Inflammatory macrophage treated with lipopolysaccharide for 4 hours (primary cell): ENCODE results near the gene TARS1.

Experiments used
- DNase-seq: peaks from one replicate; pipeline ENCODE4 v3.0.0-alpha.2; 2020

The TARS1 gene

GRCh38 chr5:33440482-33441240, at the start of gene TARS1:
TSS of gene TARS1 (plus strand) at chr5:33440965. CDS start at chr5:33441087, 122 bp downstream.
- peak; percentile 100 for DNase-seq

GRCh38 chr5:33398501-33398900, 42.3 kb upstream of the TARS1 start:
- DNase-seq = no peak

GRCh38 chr5:33400675-33401074, 40.1 kb upstream of the TARS1 start:
- no peak for DNase-seq

DNA sequence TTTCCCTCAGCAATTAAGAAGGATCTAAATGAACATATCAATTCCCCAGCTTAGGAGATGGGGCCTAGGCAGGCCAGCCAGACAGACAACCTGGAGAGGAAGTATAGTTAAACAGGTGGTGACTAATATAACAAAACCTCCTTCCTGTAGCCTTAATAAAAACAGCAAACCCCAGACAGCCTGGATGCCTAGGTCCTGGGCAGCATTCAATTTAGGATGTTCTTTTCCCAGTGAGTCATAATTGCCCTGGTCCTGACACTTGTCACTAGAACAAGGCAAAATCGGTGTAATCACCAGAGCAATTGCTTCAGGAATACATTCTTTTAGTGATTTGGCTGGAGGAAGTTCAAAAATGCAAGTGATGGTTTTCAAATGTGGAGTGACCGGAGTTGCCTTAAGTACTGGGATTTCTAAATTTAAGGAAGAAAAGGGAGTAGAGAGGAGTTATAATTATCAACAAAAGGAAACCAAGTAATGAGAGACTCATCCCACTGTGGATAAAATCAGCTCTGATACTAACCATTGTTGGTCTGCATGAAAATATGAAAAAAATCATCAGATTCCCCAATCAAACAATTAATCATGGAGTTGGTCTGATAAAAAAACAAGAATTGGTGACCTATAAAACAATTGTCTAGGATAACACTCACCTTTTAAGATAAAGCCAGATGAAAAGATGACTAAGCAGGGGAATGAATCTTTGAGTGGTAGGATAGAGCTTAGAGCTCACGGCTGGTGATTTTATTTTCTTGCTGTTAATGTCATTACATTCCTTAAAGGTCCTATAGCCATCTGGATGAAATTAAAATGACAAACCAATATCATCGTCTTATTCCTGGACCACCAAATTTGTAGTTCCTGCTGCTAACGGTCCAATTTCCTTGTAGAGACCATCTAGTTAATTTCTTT, 39.0 kb upstream of the TARS1 start:
- no peak for DNase-seq

DNA sequence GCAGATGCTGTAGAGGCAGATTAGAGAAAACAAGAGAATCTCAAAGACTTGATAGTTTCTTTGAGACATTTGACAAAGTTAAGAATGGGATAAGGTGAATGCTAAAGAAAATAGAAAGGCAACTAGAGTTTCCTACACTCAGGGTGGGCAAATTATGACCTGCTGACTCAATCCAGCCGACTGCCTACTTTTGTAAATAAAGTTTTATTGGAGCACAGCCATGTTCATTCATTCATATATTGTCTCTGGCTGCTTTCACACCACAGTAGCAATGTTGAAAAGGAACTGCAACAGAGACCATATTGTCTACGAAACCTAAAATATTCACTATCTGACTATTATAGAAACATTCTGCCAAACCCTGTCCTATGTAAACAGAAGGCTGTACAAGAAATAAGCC, 37.6 kb upstream of the TARS1 start:
- no peak for DNase-seq

DNA sequence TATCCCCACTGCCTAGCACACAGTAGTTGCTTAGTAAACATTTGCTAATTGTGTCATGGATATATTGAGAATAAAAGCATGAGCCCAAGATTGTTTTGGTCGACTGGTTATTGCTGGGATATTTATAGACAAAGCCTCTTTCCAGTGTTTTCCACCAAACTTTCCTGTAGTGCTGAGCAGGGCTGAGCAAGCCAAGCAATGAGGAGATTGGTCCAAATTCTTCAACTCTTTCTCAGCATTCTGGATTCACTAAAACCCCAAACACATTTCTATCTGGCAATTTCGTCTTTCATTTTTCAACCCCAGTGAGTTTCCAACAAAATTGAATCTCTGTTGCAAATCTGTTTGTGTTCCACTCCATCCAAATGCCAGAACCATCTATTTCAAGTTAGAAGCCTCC, 31.9 kb upstream of the TARS1 start:
- no peak for DNase-seq

GRCh38 chr5:33409435-33410170, 31.2 kb upstream of the TARS1 start:
- DNase-seq = no peak

DNA sequence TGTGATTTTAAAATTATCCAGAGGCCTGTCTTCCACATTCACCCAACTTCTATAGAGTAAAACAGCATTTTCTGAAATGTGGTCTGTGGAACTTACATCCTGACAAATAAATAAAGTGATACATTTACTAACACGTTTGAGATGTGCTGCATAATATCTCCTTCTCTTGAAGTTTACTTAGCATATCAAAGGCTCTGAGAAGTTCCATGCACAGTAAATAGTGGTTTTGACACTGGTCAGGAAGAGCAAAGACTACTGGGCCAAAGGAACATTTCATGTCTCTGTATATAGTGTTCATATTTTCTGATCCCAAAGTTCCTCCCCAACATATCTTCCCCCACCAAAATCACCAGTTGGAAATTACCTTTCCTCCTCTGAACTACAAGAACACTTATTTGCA, 30.5 kb upstream of the TARS1 start:
- no peak for DNase-seq

GRCh38 chr5:33411498-33411897, 29.3 kb upstream of the TARS1 start:
- no peak for DNase-seq

DNA sequence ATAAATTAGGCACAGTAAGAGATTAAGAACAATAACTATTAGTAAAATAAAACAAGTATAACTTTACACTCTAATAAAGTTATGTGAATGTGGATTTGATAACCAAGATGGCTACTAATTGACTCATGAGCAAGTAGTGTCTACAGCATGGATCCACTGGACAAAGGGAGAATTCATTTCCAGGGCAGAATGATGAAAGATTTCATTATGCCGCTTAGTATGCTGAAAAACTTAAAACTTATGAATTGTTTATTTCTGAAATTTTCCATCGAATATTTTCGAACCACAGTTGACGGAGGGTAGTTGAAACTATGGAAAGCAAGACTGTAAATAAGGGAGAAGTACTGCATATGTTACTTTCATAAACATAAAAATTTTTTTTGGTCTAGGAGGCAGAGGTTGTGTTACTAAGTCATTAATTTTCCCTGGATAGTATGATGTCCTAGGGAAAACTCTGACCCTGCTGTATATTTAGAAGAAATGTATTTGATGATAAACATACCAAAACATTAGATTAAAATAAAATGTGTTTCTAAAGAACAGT, 24.9 kb upstream of the TARS1 start:
- DNase-seq = no peak

- no peak for DNase-seq
Observed at GRCh38 chr5:33417632-33418031, 23.1 kb upstream of the TARS1 start.

GRCh38 chr5:33420946-33421345, 19.8 kb upstream of the TARS1 start:
- DNase-seq = no peak

GRCh38 chr5:33422191-33422590, 18.6 kb upstream of the TARS1 start:
- DNase-seq = no peak

DNA sequence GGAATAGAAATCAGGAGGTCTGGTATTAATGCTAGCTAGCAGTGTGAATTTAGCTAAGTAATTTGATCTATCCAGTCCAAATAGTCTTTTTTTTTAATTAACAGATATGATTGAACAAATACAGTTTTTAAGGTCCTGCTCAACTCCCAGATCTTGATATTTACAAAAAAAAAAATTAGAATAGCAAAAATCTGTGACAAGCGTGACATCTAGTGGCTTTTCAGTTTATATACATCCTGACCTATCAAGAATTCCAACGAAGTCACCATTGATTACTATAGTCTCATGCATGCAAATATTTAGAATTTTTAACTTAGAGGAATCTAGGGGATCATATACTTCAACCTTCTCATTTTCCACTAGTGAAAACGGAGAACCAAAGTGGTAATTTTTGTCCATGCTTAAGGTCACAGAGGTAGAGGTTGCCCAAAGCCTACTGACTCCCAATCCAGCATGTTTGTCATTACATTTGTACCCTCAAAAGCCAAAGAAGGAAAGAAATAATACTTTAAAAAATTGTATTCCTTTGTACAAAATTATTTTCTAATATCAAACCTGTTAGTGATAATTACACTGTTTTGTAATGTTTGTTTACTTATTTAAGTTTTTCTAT, 17.6 kb upstream of the TARS1 start:
- DNase-seq = peak; percentile 8

- DNase-seq = no peak
Observed at GRCh38 chr5:33425314-33425713, 15.5 kb upstream of the TARS1 start.

DNA sequence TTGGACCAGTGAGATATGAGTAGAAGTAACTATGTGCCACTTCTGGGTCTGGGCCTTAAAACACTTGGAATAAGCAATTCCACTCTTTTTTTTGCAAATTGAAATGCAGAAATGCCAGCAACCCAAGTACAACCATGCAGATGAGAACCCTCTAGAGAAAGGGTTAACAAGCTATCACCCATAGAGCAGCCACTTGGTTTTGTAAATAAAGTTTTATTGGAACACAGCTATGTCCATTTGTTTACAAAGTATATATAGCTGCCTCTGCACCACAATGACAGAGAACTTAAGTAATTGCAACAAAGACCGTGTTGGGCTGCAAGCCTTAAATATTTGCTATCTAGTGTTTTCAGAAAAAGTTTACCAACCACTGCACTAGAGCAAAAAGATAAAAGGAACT, 9.8 kb upstream of the TARS1 start:
- no peak for DNase-seq

DNA sequence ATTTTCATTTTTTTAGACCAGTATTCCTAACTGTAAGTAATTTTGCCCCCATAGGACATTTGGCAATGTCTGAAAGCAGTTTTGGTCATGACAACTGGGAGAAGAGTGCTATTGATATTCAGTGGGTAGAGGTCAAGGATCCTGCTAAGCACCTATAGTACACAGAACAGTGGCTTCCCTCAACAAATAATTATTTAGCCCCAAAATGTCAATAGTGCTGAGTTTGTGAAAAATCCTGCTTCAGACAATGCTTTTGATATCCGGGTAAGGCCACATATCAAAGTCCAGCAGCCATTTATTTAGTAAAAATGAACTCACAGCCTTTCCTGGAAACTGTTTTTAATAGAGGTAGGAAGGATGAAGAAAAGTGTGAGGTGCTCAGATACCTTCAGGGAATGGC, 8.1 kb upstream of the TARS1 start:
- DNase-seq = no peak

DNA sequence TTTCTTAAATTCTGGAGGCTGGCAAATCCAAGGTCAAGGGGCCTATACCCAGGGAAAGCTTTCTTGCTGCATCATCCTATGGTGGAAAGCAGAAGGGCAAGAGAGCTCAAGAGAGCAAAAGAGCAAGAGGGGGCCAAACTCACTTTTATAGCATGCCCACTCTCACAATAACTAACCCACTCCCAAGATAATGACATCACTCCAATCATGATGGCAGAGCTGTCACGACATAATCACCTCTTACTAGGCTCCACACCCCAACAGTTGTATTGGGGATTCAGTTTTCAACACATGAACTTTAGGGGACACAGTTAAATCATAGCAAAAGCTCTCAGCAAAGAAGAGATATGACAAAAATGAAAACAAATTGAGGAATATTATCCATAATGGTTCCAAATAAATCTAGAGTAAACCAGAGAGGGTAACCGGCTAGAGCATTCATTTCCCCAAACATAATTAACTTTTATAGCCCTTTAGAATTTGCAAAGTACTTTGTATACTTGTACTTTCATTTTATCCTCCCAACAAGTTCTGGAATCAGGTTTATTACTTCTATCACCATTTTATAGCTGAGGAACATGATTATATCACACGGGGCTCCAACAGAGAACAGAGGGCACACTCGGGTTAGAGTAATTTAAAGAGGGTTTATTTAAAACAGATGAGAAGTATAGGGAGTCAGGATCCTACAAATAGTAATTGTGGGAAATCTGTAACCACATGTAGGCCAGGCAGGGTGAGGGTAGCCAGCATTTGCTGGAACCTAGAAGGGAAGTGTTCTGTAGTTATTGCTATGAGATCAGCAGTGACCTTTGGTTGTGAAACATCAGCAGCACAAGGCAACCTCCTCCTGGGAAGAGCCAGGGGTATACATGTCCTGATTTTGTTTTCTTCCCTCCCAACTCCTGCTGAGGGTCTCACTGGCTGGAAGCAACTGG, 7.2 kb upstream of the TARS1 start:
- peak; percentile 55 for DNase-seq

DNA sequence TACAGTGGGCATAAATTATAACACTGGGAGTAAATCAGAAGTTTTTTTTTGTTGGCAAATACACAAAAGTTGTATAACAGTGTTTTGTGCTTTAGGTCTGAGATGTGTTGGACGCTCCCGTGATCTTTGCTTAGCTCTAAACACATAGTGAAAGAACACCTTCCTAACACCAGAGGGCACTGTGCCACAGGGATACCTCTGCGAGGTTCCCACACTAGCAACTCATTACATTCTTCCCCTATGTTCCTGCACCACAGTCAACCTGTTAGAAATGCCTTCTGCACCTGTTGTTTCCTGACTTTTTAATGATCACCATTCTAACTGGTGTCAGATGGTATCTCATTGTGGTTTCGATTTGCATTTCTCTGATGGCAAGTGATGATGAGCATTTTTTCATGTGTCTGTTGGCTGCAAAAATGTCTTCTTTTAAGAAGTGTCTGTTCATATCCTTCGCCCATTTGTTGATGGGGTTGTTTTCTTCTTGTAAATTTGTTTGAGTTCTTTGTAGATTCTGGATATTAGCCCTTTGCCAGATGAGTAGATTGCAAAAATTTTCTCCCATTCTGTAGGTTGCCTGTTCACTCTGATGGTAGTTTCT, 4.8 kb upstream of the TARS1 start:
- peak; percentile 75 for DNase-seq

GRCh38 chr5:33438996-33439395, 1.8 kb upstream of the TARS1 start:
- DNase-seq = no peak

- DNase-seq = peak; percentile 3
Observed at GRCh38 chr5:33439905-33440481, 772 bp upstream of the TARS1 start.
